Measurements from ENCODE around the gene FXYD6. TPM values are rescaled to one million over a fixed set of nuclear protein-coding genes. Genes with fewer than 3 reads are reported as not detected.

The FXYD6 gene
- total RNA-seq, 4 donors from 2014 or later, result 7.6 to 20.0 (median 13.9) TPM

- TF ChIP-seq CTCF (IDR thresholded peaks at IDR 0.05; ENCODE audit: low read depth), result no peak
Measured at GRCh38 chr11:117803896-117804295, 72.6 kb downstream of the FXYD6 start.

GRCh38 chr11:117799634-117800033 is 76.8 kb downstream of the FXYD6 start:
- no peak for TF ChIP-seq CTCF (IDR thresholded peaks at IDR 0.05; ENCODE audit: low read depth)

- TF ChIP-seq CTCF (IDR thresholded peaks at IDR 0.05; ENCODE audit: low read depth), result no peak
Measured at GRCh38 chr11:117796872-117797529, 79.5 kb downstream of the FXYD6 start, which contains the start of gene DSCAML1. DSCAML1 (minus strand) TSS chr11:117797216; CDS start chr11:117797079, 137 bp downstream.

- TF ChIP-seq CTCF (IDR thresholded peaks at IDR 0.05; ENCODE audit: low read depth), result no peak
Measured at GRCh38 chr11:117796456-117796871, 80.0 kb downstream of the FXYD6 start.

GRCh38 chr11:117795638-117796455 is 80.6 kb downstream of the FXYD6 start:
- no peak for TF ChIP-seq CTCF (IDR thresholded peaks at IDR 0.05; ENCODE audit: low read depth)

- TF ChIP-seq CTCF (IDR thresholded peaks at IDR 0.05; ENCODE audit: low read depth), result no peak
Measured at GRCh38 chr11:117794772-117795629, 81.5 kb downstream of the FXYD6 start.

Measured in subcutaneous adipose tissue (tissue), 4 donors.